Aorta (tissue), 5 donors: ENCODE measurements around the gene LYVE1. TPM values are rescaled to one million over a fixed set of nuclear protein-coding genes. Genes with fewer than 3 reads are reported as not detected.

Experiments used
- ATAC-seq: fragments of 200-7000 bp; cut with Tn5 transposase; one replicate; pipeline ENCODE4 v1.9.1; 2022; ENCODE audit warnings: moderate library complexity; ENCODE audit not compliant: low FRiP score
- DNase-seq, 2 donors: peaks; one replicate each; pipeline ENCODE4 v3.0.0-alpha.2; 2020
- H3K27ac ChIP-seq, 2 donors: one replicate each; pipeline ENCODE4 v1.5.1; 2013; ENCODE audit warnings: low read length in 2 of 2, mild to moderate bottlenecking in 2 of 2, moderate library complexity in 2 of 2, control low read depth in 1 of 2, inconsistent platforms in 1 of 2, low read depth in 1 of 2
- H3K27me3 ChIP-seq, 2 donors: one replicate each; pipeline ENCODE4 v1.6.1; 2013; ENCODE audit warnings: control low read depth in 1 of 2, low read length in 1 of 2, mild to moderate bottlenecking in 1 of 2, moderate library complexity in 1 of 2; ENCODE audit not compliant: insufficient read depth in 2 of 2, control insufficient read depth in 1 of 2
- H3K36me3 ChIP-seq, 2 donors: one replicate each; pipeline ENCODE4 v1.6.1; 2013; ENCODE audit warnings: control low read depth in 1 of 2, low read length in 1 of 2, mild to moderate bottlenecking in 1 of 2; ENCODE audit not compliant: insufficient read depth in 2 of 2, control insufficient read depth in 1 of 2
- H3K4me1 ChIP-seq, 2 donors: one replicate each; pipeline ENCODE4 v1.6.1; 2013; ENCODE audit warnings: low read length in 2 of 2, control low read depth in 1 of 2, mild to moderate bottlenecking in 1 of 2, moderate library complexity in 1 of 2; ENCODE audit not compliant: insufficient read depth in 2 of 2, control insufficient read depth in 1 of 2
- H3K4me3 ChIP-seq, 2 donors: one replicate each; pipeline ENCODE4 v1.5.1; 2013; ENCODE audit warnings: low read length in 2 of 2, control low read depth in 1 of 2, mild to moderate bottlenecking in 1 of 2
- H3K9me3 ChIP-seq: one replicate; pipeline ENCODE4 v1.6.1; 2013; ENCODE audit warnings: mild to moderate bottlenecking, low read length; ENCODE audit not compliant: control insufficient read depth
- WGBS, 2 donors: extraction: QIAGEN DNeasy Blood & Tissue Kit; methylation state at CpG; one replicate each; pipeline ENCODE4 v1.1.7; 2013; 5-methylcytosine and 5-hydroxymethylcytosine counted together
- intact Hi-C, 2 donors: fragments of 100-400 bp; cut with DNase I; formaldehyde crosslinking; loops; one replicate each; pipeline versions ENCODE4 v1.14.2 to v1.15.0; 2022
- polyA plus RNA-seq, 2 donors: library from polyadenylated mRNA; stranded (reverse); fragments of 200-250 nt; gene quantifications; one replicate each; pipeline ENCODE4 v1.2.3, GENCODE V29; 2013
- total RNA-seq, 2 donors: library from RNA; stranded (reverse); fragmentation: NEBNext Ultra II Directional; extraction: Animal tissue kit (Norgen Biotek cat#: 25700); gene quantifications; one replicate each; pipeline ENCODE4 v1.2.1, GENCODE V29; 2021
- donor health status: healthy with polysubstance abuse.
- donor health status: Bipolar disorder and iron deficiency.
- donor health status: DM: no; HTN: no; CAD: no.
- donor health status: DM: no; HTN: no; CAD: no.
- donor health status: DM: yes; HTN: yes; CAD: no.

Gene LYVE1
- total and polyA plus RNA-seq, 4 donors, result 11.8 to 179 (median 96.6) TPM

- no peak for ATAC-seq
Measured at GRCh38 chr11:10529279-10529678, 39.2 kb downstream of the LYVE1 start.

GRCh38 chr11:10528121-10528520, 40.3 kb downstream of the LYVE1 start:
- Histone ChIP-seq H3K4me1 (peaks cover 4 to 5% of the 10 kb centered on the region in 2 donors), H3K27ac (no peak overlapping the region), H3K4me3 (no peak overlapping the region), H3K36me3 (peaks cover 0 to 4% of the 10 kb centered on the region in 2 donors), H3K9me3 (no peaks in the 10 kb centered on the region), H3K27me3 (no peaks in the 10 kb centered on the region)
- intact Hi-C loops, result no loop called here
- ATAC-seq (no peak), DNase-seq (no peak)

More at GRCh38 chr11:10529279-10529678, 39.2 kb downstream of the LYVE1 start:
- intact Hi-C loops, result no loop called here
- Histone ChIP-seq H3K27me3 (no peaks in the 10 kb centered on the region), H3K27ac (no peak overlapping the region), H3K9me3 (no peaks in the 10 kb centered on the region), H3K36me3 (peaks cover 0 to 4% of the 10 kb centered on the region in 2 donors), H3K4me1 (peaks cover 4 to 5% of the 10 kb centered on the region in 2 donors), H3K4me3 (no peak overlapping the region)
- DNase-seq, result no peak
- WGBS, 2 donors, result 87 to 91% methylated on average over 2 of the region's 2 CpGs

- intact Hi-C loops, result no loop called here
- DNase-seq, result no peak
- peak overlapping the region; percentile 90 to 94 for H3K27ac ChIP-seq
- H3K4me1 ChIP-seq, result peaks cover 6 to 7% of the 10 kb centered on the region in 2 donors
- no peak overlapping the region for H3K4me3 ChIP-seq
- H3K9me3 ChIP-seq, result no peaks in the 10 kb centered on the region
- ATAC-seq, result no peak
- 43 to 44% methylated on average over 6 of the region's 6 CpGs for WGBS, 2 donors
- H3K36me3 ChIP-seq, result peaks cover 0 to 2% of the 10 kb centered on the region in 2 donors
- H3K27me3 ChIP-seq, result no peaks in the 10 kb centered on the region
Measured at GRCh38 chr11:10526974-10527918, 41.2 kb downstream of the LYVE1 start.

DNA sequence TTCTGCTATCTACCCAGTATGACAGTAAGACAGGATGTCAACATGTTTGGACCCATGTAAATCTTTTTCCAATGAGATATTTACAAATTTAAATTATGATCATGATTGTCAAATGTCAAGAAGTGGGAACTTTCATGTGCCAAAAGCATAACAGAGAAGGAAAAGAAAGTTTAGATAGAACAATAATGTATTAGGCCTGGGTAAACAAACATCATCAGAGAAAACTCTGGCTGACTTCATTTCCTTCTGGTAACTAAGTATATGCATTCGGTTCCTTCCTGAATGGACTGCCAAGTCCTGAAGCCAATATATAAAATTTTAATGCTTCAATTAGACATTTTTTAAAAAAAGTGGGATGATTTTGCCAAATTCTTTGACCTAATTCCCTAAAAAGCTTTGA, 44.0 kb downstream of the LYVE1 start:
- ATAC-seq, result no peak
- Histone ChIP-seq H3K4me3 (no peak overlapping the region), H3K27ac (no peak overlapping the region), H3K4me1 (peaks cover 8 to 9% of the 10 kb centered on the region in 2 donors), H3K36me3 (peaks cover 0 to 4% of the 10 kb centered on the region in 2 donors), H3K9me3 (no peaks in the 10 kb centered on the region), H3K27me3 (no peaks in the 10 kb centered on the region)
- intact Hi-C loops, result no loop called here
- 9 to 15% methylated on average over 1 of the region's 1 CpG for WGBS, 2 donors
- DNase-seq, result no peak

- Histone ChIP-seq H3K27ac (peak overlapping the region; percentile 72 to 84), H3K4me1 (peaks cover 8 to 9% of the 10 kb centered on the region in 2 donors), H3K36me3 (peaks cover 0 to 4% of the 10 kb centered on the region in 2 donors), H3K9me3 (no peaks in the 10 kb centered on the region), H3K4me3 (no peak overlapping the region), H3K27me3 (no peaks in the 10 kb centered on the region)
- no peak for ATAC-seq
- WGBS, 2 donors, result 6 to 8% methylated on average over 2 of the region's 2 CpGs
- DNase-seq, result no peak
- intact Hi-C loops, result no loop called here
Measured at GRCh38 chr11:10522921-10523320, 45.5 kb downstream of the LYVE1 start.

GRCh38 chr11:10522276-10522675, 46.2 kb downstream of the LYVE1 start:
- Histone ChIP-seq H3K27ac (peak overlapping the region; percentile 30 to 88), H3K4me1 (peaks cover 6 to 9% of the 10 kb centered on the region in 2 donors), H3K4me3 (no peak overlapping the region), H3K36me3 (peaks cover 0 to 4% of the 10 kb centered on the region in 2 donors), H3K9me3 (no peaks in the 10 kb centered on the region), H3K27me3 (no peaks in the 10 kb centered on the region)
- WGBS, 2 donors, result 2 to 13% methylated on average over 1 of the region's 1 CpG
- no peak for DNase-seq
- intact Hi-C loops, result no loop called here
- no peak for ATAC-seq

GRCh38 chr11:10520562-10520961, 47.9 kb downstream of the LYVE1 start:
- DNase-seq (no peak), ATAC-seq (no peak)
- peaks cover 0 to 4% of the 10 kb centered on the region in 2 donors for H3K36me3 ChIP-seq
- 90 to 96% methylated on average over 2 of the region's 2 CpGs for WGBS, 2 donors
- H3K9me3 ChIP-seq, result no peaks in the 10 kb centered on the region
- H3K4me3 ChIP-seq, result no peak overlapping the region
- no peaks in the 10 kb centered on the region for H3K27me3 ChIP-seq
- H3K4me1 ChIP-seq, result peaks cover 6 to 9% of the 10 kb centered on the region in 2 donors
- intact Hi-C loops, result no loop called here
- no peak overlapping the region for H3K27ac ChIP-seq

- intact Hi-C loops, result loop anchor here (5.0 to 10.0 kb wide), 2 partner anchors 115 to 218 kb away; no protein-coding TSS in a partner anchor
Measured at GRCh38 chr11:10519630-10520029, 48.8 kb downstream of the LYVE1 start.

More at GRCh38 chr11:10519630-10520029, 48.8 kb downstream of the LYVE1 start:
- no peak for DNase-seq
- Histone ChIP-seq H3K36me3 (peaks cover 0 to 4% of the 10 kb centered on the region in 2 donors), H3K4me3 (no peak overlapping the region), H3K27ac (no peak overlapping the region), H3K9me3 (no peaks in the 10 kb centered on the region), H3K27me3 (no peaks in the 10 kb centered on the region), H3K4me1 (peaks cover 8 to 12% of the 10 kb centered on the region in 2 donors)
- no peak for ATAC-seq
- 97 to 100% methylated on average over 2 of the region's 2 CpGs for WGBS, 2 donors
